Prostate gland (tissue), 2 donors: ENCODE data around the gene RAD51B.

Source experiments
- POLR2A ChIP-seq: fragments of 450-650 bp; IDR thresholded peaks from one replicate; pipeline ENCODE4 v1.6.1; 2016; ENCODE audit warnings: antibody characterized with exemption, mild to moderate bottlenecking
- POLR2AphosphoS5 ChIP-seq: sonication (generic); formaldehyde crosslinking; IDR thresholded peaks from one replicate; pipeline ENCODE4 v1.6.1; 2017; ENCODE audit warnings: antibody characterized with exemption
- TF ChIP-seq, protein P1 (sequence below), 4 experiments: fragments of 200-600 bp in 2 of 4; fragments of 450-650 bp in 2 of 4; sonication (generic) in 2 of 4; IDR thresholded peaks; 1 replicate in 3 of 4; 2 replicates in 1 of 4; pipeline ENCODE4 v1.5.1; 2016 to 2019; ENCODE audit warnings: antibody characterized with exemption in 4 of 4, mild to moderate bottlenecking in 2 of 4, moderate library complexity in 2 of 4

- TF ChIP-seq, protein P1, sequence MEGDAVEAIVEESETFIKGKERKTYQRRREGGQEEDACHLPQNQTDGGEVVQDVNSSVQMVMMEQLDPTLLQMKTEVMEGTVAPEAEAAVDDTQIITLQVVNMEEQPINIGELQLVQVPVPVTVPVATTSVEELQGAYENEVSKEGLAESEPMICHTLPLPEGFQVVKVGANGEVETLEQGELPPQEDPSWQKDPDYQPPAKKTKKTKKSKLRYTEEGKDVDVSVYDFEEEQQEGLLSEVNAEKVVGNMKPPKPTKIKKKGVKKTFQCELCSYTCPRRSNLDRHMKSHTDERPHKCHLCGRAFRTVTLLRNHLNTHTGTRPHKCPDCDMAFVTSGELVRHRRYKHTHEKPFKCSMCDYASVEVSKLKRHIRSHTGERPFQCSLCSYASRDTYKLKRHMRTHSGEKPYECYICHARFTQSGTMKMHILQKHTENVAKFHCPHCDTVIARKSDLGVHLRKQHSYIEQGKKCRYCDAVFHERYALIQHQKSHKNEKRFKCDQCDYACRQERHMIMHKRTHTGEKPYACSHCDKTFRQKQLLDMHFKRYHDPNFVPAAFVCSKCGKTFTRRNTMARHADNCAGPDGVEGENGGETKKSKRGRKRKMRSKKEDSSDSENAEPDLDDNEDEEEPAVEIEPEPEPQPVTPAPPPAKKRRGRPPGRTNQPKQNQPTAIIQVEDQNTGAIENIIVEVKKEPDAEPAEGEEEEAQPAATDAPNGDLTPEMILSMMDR (IDR thresholded peaks at IDR 0.05), result no peak
- TF ChIP-seq POLR2A (no peak), POLR2AphosphoS5 (no peak)
Measured at GRCh38 chr14:68097727-68098126, 278.1 kb downstream of the RAD51B start.
